Activated CD4-positive, alpha-beta memory T cell treated with anti-CD3 and anti-CD28 coated beads, Interleukin-2, amount 10 ng/mL, durations not matched to agents 7 days and 5 days (primary cell): Measurements from ENCODE around the gene SPN. TPM values are rescaled to one million over a fixed set of nuclear protein-coding genes. Genes with fewer than 3 reads are reported as not detected.

ENCODE experiments used
- CTCF ChIA-PET: fragments of 350-600 bp; sonication (Branson Sonifier 250); formaldehyde crosslinking; loops from one replicate; lab custom pipeline; 2021; ENCODE audit warnings: antibody characterized with exemption, inconsistent platforms; lab: Charles Lee
- POLR2A ChIA-PET: fragments of 350-600 bp; sonication (Branson Sonifier 250); formaldehyde crosslinking; loops from one replicate; lab custom pipeline; 2021; ENCODE audit warnings: antibody characterized with exemption; lab: Charles Lee
- DNase-seq: peaks from one replicate; pipeline ENCODE4 v3.0.0-alpha.2; 2020
- H3K27ac Mint-ChIP-seq: one replicate; pipeline ENCODE4 v1.8.0; 2021; ENCODE audit warnings: mild to moderate bottlenecking, mixed read lengths
- H3K27me3 Mint-ChIP-seq: one replicate; pipeline ENCODE4 v1.8.0; 2021; ENCODE audit warnings: mixed read lengths
- H3K36me3 Mint-ChIP-seq: one replicate; pipeline ENCODE4 v1.8.0; 2021; ENCODE audit warnings: low read depth, mixed read lengths
- H3K4me1 Mint-ChIP-seq: one replicate; pipeline ENCODE4 v1.8.0; 2021; ENCODE audit warnings: mixed read lengths
- H3K4me3 Mint-ChIP-seq: one replicate; pipeline ENCODE4 v1.8.0; 2021; ENCODE audit warnings: mild to moderate bottlenecking, mixed read lengths
- H3K9me3 Mint-ChIP-seq: one replicate; pipeline ENCODE4 v1.8.0; 2021; ENCODE audit warnings: mixed read lengths
- total RNA-seq, 2 experiments: library from RNA; stranded (reverse); gene quantifications; one replicate each; pipeline ENCODE4 v1.2.3, GENCODE V29; 2021

Gene SPN
- total RNA-seq, 2 experiments from 2014 or later, result 341 to 359 TPM

DNA sequence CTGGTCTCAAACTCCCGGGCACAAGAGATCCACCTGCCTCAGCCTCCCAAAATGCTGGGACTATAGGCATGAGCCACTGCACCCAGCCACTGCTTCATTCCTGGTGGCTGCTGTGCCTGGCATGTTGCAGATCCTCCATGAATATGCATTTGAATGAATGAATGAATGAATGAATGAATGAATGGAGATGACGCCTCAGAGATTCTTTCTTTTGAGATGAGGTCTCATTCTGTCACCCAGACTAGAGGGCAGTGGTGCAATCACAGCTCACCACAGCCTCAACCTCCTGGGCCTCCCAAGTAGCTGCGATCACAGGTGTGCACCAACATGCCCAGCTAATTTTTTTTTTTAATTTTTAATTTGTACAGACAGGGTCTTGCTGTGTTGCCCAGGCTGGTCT is 5.2 kb downstream of the SPN start:
- ChIA-PET CTCF (no interaction called here), POLR2A (interaction anchor here (0.6 kb wide), 1 partner anchor 304 kb away, joined by 3 read pairs; no protein-coding TSS in a partner anchor)
- DNase-seq, result no peak
- Mint-ChIP-seq H3K36me3 (peaks cover 78% of the 10 kb centered on the region), H3K9me3 (no peaks in the 10 kb centered on the region), H3K4me1 (peaks cover 50% of the 10 kb centered on the region), H3K27me3 (no peaks in the 10 kb centered on the region), H3K4me3 (no peak overlapping the region), H3K27ac (no peak overlapping the region)

DNA sequence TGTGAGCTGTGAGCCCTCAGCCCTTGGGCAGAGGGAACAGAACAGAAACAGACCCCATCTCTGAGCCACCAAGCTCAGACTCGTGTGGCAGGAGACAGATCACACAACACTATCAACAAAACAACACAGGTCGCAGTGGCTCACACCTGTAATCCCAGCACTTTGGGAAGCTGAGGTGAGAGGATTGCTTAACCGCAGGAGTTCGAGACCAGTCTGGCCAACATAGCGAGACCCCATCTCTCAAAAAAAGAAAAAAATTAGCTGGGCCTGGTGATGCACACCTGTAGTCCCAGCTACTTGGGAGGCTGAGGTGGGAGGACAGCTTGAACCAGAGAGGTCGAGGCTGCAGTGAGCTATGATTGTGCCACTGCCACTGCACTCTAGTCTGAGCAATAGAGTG is 10.5 kb downstream of the SPN start:
- no peaks in the 10 kb centered on the region for H3K9me3 Mint-ChIP-seq
- H3K36me3 Mint-ChIP-seq, result peaks cover 41% of the 10 kb centered on the region
- POLR2A ChIA-PET, result interaction anchor here (2.6 kb wide), 1 partner anchor 7 kb away, joined by 11 read pairs; no protein-coding TSS in a partner anchor
- CTCF ChIA-PET, result interaction anchor here (1.1 kb wide), 1 partner anchor 10 kb away, joined by 3 read pairs; no protein-coding TSS in a partner anchor
- no peak overlapping the region for H3K27ac Mint-ChIP-seq
- no peak overlapping the region for H3K4me3 Mint-ChIP-seq
- H3K27me3 Mint-ChIP-seq, result no peaks in the 10 kb centered on the region
- DNase-seq, result no peak
- peaks cover 29% of the 10 kb centered on the region for H3K4me1 Mint-ChIP-seq

DNA sequence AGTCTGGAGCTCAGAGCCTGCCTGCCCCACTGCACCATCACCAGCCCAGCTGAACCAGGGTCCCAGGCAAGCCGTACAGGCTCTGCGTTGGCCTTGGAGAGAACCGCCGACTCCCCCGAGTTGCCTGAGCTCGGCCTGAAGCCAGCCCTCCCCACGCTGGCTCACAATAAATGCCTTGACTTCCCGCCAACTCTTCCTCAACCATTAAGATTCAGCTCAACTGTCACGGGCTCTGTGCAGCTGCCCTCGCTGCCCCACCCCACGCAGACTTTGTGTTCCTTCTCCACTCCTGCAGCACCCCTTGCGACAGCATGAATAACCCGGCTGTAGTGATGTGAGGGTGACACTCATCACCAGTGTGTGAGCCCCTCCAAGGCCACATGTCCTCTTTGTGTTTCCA is 11.1 kb downstream of the SPN start:
- peaks cover 31% of the 10 kb centered on the region for H3K4me1 Mint-ChIP-seq
- H3K9me3 Mint-ChIP-seq, result no peaks in the 10 kb centered on the region
- peak overlapping the region; percentile 28 for H3K27ac Mint-ChIP-seq
- POLR2A ChIA-PET, result interaction anchor here (2.6 kb wide), 1 partner anchor 8 kb away, joined by 11 read pairs; no protein-coding TSS in a partner anchor
- CTCF ChIA-PET, result no interaction called here
- no peak overlapping the region for H3K4me3 Mint-ChIP-seq
- no peaks in the 10 kb centered on the region for H3K27me3 Mint-ChIP-seq
- DNase-seq, result no peak
- H3K36me3 Mint-ChIP-seq, result peaks cover 38% of the 10 kb centered on the region

- peaks cover 31% of the 10 kb centered on the region for H3K36me3 Mint-ChIP-seq
- POLR2A ChIA-PET, result interaction anchor here (1.8 to 2.6 kb wide), 2 partner anchors 10 to 12 kb away, joined by 6 to 11 read pairs; partner anchors contain the start of gene SPN
- peak overlapping the region; percentile 11 for H3K27ac Mint-ChIP-seq
- H3K4me3 Mint-ChIP-seq, result no peak overlapping the region
- peaks cover 28% of the 10 kb centered on the region for H3K4me1 Mint-ChIP-seq
- DNase-seq, result no peak
- H3K27me3 Mint-ChIP-seq, result no peaks in the 10 kb centered on the region
- CTCF ChIA-PET, result interaction anchor here (1.4 kb wide), 1 partner anchor 16 kb away, joined by 4 read pairs; no protein-coding TSS in a partner anchor
- no peaks in the 10 kb centered on the region for H3K9me3 Mint-ChIP-seq
Measured at GRCh38 chr16:29675811-29676643, 13.0 kb downstream of the SPN start.

- no peaks in the 10 kb centered on the region for H3K9me3 Mint-ChIP-seq
- H3K4me1 Mint-ChIP-seq, result peaks cover 23% of the 10 kb centered on the region
- H3K27ac Mint-ChIP-seq, result no peak overlapping the region
- CTCF ChIA-PET, result interaction anchor here (1.4 kb wide), 1 partner anchor 14 kb away, joined by 4 read pairs; no protein-coding TSS in a partner anchor
- H3K4me3 Mint-ChIP-seq, result no peak overlapping the region
- no peaks in the 10 kb centered on the region for H3K27me3 Mint-ChIP-seq
- peaks cover 26% of the 10 kb centered on the region for H3K36me3 Mint-ChIP-seq
- DNase-seq, result no peak
- POLR2A ChIA-PET, result interaction anchor here (1.8 kb wide), 1 partner anchor 13 kb away, joined by 6 read pairs; the partner anchor contains the start of gene SPN
Measured at GRCh38 chr16:29676989-29677785, 14.1 kb downstream of the SPN start.

DNA sequence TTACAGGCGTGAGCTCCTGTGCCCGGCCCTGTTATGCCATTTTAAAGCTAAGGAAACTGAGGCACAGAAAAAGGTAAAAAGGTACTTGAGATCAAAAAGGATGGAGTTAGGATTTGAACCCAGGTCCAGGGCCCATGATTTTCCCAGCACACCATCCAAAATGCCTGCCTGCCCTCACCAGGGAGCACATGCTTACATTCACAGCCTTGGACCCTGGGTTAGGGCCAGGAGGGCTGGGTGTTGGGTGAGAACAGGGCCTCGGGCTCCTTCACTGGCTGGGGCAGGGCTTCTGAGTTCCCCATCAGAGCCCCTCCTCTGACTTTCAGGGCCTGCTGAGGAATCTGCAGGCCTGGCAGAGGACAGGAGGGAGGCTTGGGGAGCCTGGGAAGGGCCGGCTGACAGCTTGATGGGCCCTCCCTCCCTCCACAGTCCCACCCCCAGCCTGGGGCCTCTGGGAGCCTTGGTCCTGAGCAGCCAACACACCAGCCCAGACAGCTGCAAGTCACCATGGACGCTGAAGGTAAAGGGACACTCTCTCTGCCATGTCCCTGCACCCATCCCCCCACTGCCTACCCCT is 15.7 kb downstream of the SPN start, which contains the start of gene QPRT:
Gene QPRT, plus strand, starts transcription at position 490 of the 577 bp plus-strand sequence. Its CDS starts 18 bp downstream, at position 508.
- Mint-ChIP-seq H3K4me1 (peaks cover 21% of the 10 kb centered on the region), H3K9me3 (no peaks in the 10 kb centered on the region), H3K36me3 (peaks cover 15% of the 10 kb centered on the region), H3K27me3 (no peaks in the 10 kb centered on the region), H3K4me3 (peak within 1 kb of the TSS; percentile 30), H3K27ac (peak within 1 kb of the TSS; percentile 73)
- POLR2A ChIA-PET, result interaction anchor here (0.8 to 1.4 kb wide), 3 partner anchors 11 to 22 kb away, joined by 3 read pairs; partner anchors contain the start of gene SPN
- no peak for DNase-seq
- CTCF ChIA-PET, result interaction anchor here (1.6 kb wide), 2 partner anchors 22 to 23 kb away, joined by 5 to 6 read pairs; no protein-coding TSS in a partner anchor

- DNase-seq, result no peak
- no peaks in the 10 kb centered on the region for H3K27me3 Mint-ChIP-seq
- H3K9me3 Mint-ChIP-seq, result no peaks in the 10 kb centered on the region
- no peak overlapping the region for H3K4me3 Mint-ChIP-seq
- H3K36me3 Mint-ChIP-seq, result peaks cover 12% of the 10 kb centered on the region
- no peak overlapping the region for H3K27ac Mint-ChIP-seq
- CTCF ChIA-PET, result interaction anchor here (0.7 to 1.6 kb wide), 8 partner anchors 11 to 352 kb away, joined by 3 to 6 read pairs (median 4); partner anchors contain the start of gene PAGR1
- peaks cover 18% of the 10 kb centered on the region for H3K4me1 Mint-ChIP-seq
- POLR2A ChIA-PET, result interaction anchor here (0.9 to 1.4 kb wide), 3 partner anchors 9 to 315 kb away, joined by 3 to 4 read pairs (median 3); partner anchors contain the start of genes HIRIP3 and INO80E
Measured at GRCh38 chr16:29680180-29680598, 17.1 kb downstream of the SPN start.

- Mint-ChIP-seq H3K27me3 (no peaks in the 10 kb centered on the region), H3K27ac (no peak overlapping the region), H3K4me1 (peaks cover 22% of the 10 kb centered on the region), H3K36me3 (peaks cover 19% of the 10 kb centered on the region), H3K4me3 (no peak overlapping the region), H3K9me3 (no peaks in the 10 kb centered on the region)
- ChIA-PET CTCF (no interaction called here), POLR2A (no interaction called here)
- no peak for DNase-seq
Measured at GRCh38 chr16:29683543-29684090, 20.6 kb downstream of the SPN start.

DNA sequence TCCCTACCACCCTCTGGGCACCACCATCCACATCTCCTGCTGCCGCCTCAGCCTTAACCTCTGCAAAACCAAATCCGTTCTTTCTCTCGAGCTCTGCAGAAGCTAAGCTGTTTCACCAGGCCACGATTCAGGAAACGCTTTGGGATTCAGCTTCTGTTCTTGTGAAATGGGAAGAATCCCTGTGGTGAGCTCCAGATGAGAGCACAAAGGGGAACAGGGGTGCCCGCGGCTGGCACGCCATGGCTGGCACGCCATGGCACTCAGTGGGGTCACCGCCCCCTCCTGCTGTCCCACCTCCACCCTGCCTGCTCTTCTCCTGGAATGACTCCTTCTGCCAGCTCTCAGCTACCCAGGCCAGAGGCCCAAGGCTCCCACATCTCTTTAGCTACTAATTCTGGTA is 21.6 kb downstream of the SPN start:
- POLR2A ChIA-PET, result no interaction called here
- Mint-ChIP-seq H3K27me3 (no peaks in the 10 kb centered on the region), H3K9me3 (no peaks in the 10 kb centered on the region), H3K36me3 (peaks cover 16% of the 10 kb centered on the region), H3K27ac (no peak overlapping the region), H3K4me3 (no peak overlapping the region), H3K4me1 (peaks cover 17% of the 10 kb centered on the region)
- DNase-seq, result no peak
- CTCF ChIA-PET, result interaction anchor here (1.4 kb wide), 1 partner anchor 16 kb away, joined by 3 read pairs; no protein-coding TSS in a partner anchor

DNA sequence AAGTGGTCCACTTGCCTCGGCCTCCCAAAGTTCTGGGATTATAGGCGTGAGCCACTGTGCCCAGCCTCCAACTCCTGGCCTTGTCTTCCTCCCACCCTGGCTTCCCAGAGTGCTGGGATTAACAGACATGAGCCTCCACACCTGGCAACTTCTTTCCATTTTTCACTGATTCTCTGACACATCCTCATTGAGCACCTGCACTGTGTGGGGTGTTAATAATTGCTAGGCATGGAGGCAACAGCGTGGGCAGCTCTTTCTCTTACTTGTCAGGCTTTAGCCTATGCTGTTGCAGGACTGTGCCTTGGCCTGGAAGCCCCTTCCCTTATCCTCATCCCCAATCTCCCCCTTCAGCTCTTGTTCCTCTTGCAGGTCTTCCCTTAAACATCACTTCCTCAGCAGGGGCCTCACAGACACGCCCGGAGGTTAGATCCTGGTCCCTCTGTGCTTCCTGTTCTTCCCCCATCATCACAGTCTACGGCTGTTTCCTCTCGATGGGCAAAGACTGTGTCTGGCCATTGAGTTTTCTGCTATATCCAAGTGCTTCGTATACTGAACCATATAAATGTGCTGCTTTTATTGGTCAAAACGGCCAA is 23.8 kb downstream of the SPN start:
- H3K9me3 Mint-ChIP-seq, result no peaks in the 10 kb centered on the region
- H3K4me1 Mint-ChIP-seq, result peaks cover 23% of the 10 kb centered on the region
- H3K4me3 Mint-ChIP-seq, result no peak overlapping the region
- peaks cover 14% of the 10 kb centered on the region for H3K36me3 Mint-ChIP-seq
- no peak for DNase-seq
- no peak overlapping the region for H3K27ac Mint-ChIP-seq
- no peaks in the 10 kb centered on the region for H3K27me3 Mint-ChIP-seq
- POLR2A ChIA-PET, result interaction anchor here (1.3 kb wide), 2 partner anchors 20 to 103 kb away, joined by 3 read pairs; partner anchors contain the start of gene KIF22
- CTCF ChIA-PET, result interaction anchor here (0.6 to 1.4 kb wide), 2 partner anchors 15 to 344 kb away, joined by 3 to 5 read pairs; partner anchors contain the start of gene TLCD3B

DNA sequence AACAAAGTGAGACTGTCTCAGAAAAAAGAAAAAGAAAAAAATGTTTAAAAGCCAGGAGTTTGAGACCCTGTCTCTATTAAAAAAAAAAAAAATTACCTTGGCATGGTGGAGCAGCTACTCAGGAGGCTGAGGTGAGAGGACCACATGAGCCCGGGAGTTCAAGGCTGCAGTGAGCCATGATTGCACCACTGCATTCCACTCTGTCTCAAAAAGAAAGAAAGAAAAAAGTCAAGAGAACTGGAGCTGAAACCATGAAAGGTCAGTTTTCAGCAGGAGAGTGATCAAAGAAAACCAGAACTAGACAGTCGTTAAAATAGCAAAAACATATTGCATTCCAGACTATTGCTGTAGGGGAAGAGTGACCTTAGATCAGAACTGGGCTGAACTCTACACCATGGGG is 24.7 kb downstream of the SPN start:
- Mint-ChIP-seq H3K27me3 (no peaks in the 10 kb centered on the region), H3K4me3 (no peak overlapping the region), H3K36me3 (peaks cover 14% of the 10 kb centered on the region), H3K9me3 (no peaks in the 10 kb centered on the region), H3K4me1 (peaks cover 23% of the 10 kb centered on the region), H3K27ac (no peak overlapping the region)
- POLR2A ChIA-PET, result interaction anchor here (1.3 kb wide), 1 partner anchor 21 kb away, joined by 3 read pairs; no protein-coding TSS in a partner anchor
- DNase-seq, result no peak
- CTCF ChIA-PET, result interaction anchor here (0.6 to 1.4 kb wide), 4 partner anchors 11 to 343 kb away, joined by 3 to 5 read pairs (median 3); partner anchors contain the start of gene TLCD3B
